Measurements from ENCODE around the gene HSD3B7.

HSD3B7 gene

GRCh38 chr16:30957456-30958174, 27.4 kb upstream of the HSD3B7 start, which contains the start of gene SETD1A:
SETD1A (plus strand) TSS chr16:30957754; CDS start chr16:30958732, 978 bp downstream.
- peak; percentile 98 for DNase-seq

- DNase-seq: no peak
Observed at GRCh38 chr16:30958175-30959079, 26.6 kb upstream of the HSD3B7 start.

GRCh38 chr16:30961384-30961783, 23.6 kb upstream of the HSD3B7 start:
- DNase-seq: no peak

GRCh38 chr16:30963925-30964511, 21.0 kb upstream of the HSD3B7 start:
- no peak for DNase-seq

GRCh38 chr16:30964574-30965226, 20.3 kb upstream of the HSD3B7 start:
- DNase-seq: no peak

- DNase-seq: no peak
Observed at GRCh38 chr16:30965436-30965835, 19.6 kb upstream of the HSD3B7 start.

- DNase-seq: no peak
Observed at GRCh38 chr16:30966033-30966619, 18.9 kb upstream of the HSD3B7 start.

GRCh38 chr16:30967795-30968194, 17.2 kb upstream of the HSD3B7 start:
- DNase-seq: no peak

- DNase-seq: no peak
Observed at GRCh38 chr16:30969246-30969842, 15.7 kb upstream of the HSD3B7 start.

GRCh38 chr16:30971298-30971697, 13.7 kb upstream of the HSD3B7 start:
- DNase-seq: no peak

- DNase-seq: no peak
Observed at GRCh38 chr16:30972872-30973271, 12.1 kb upstream of the HSD3B7 start.

- DNase-seq: no peak
Observed at GRCh38 chr16:30974348-30974747, 10.7 kb upstream of the HSD3B7 start.

- no peak for DNase-seq
Observed at GRCh38 chr16:30976486-30976885, 8.5 kb upstream of the HSD3B7 start.

GRCh38 chr16:30977502-30977901, 7.5 kb upstream of the HSD3B7 start:
- peak in 1 of 2 donors; percentile 34 for DNase-seq

- DNase-seq: no peak
Observed at GRCh38 chr16:30979170-30980022, 5.6 kb upstream of the HSD3B7 start.

- no peak for DNase-seq
Observed at GRCh38 chr16:30980023-30980371, 5.0 kb upstream of the HSD3B7 start.

GRCh38 chr16:30980434-30980833, 4.6 kb upstream of the HSD3B7 start:
- no peak for DNase-seq

GRCh38 chr16:30980959-30981358, 4.0 kb upstream of the HSD3B7 start:
- no peak for DNase-seq

- no peak for DNase-seq
Observed at GRCh38 chr16:30982548-30983288, 2.3 kb upstream of the HSD3B7 start.

GRCh38 chr16:30983289-30983889, 1.6 kb upstream of the HSD3B7 start:
- DNase-seq: no peak
